Left lung (tissue), 10 donors: ENCODE data around the gene AGMAT. TPM values are rescaled to one million over a fixed set of nuclear protein-coding genes. Genes with fewer than 3 reads are reported as not detected.

Experiments used
- ATAC-seq: fragments of 200-7000 bp; cut with Tn5 transposase; one replicate; pipeline ENCODE4 v1.9.1; 2020; ENCODE audit warnings: moderate library complexity
- DNase-seq, 4 donors: peaks; one replicate each; pipeline ENCODE4 v3.0.0-alpha.2; 2013 to 2020
- H3K27ac ChIP-seq, 2 donors: fragments of 200-600 bp; sonication (generic) in 1 of 2; one replicate each; pipeline versions ENCODE4 v1.5.0 to v1.8.0; 2020 to 2021
- H3K27me3 ChIP-seq, 2 donors: fragments of 200-600 bp; sonication (generic) in 1 of 2; one replicate each; pipeline versions ENCODE4 v1.5.0 to v1.8.0; 2020 to 2021
- H3K36me3 ChIP-seq, 2 donors: fragments of 200-600 bp; sonication (generic) in 1 of 2; one replicate each; pipeline versions ENCODE4 v1.5.0 to v1.8.0; 2020 to 2021
- H3K4me1 ChIP-seq, 2 donors: fragments of 200-600 bp; one replicate each; pipeline ENCODE4 v1.8.0; 2021
- H3K4me3 ChIP-seq, 2 donors: fragments of 200-600 bp; sonication (generic) in 1 of 2; one replicate each; pipeline versions ENCODE4 v1.5.0 to v1.8.0; 2020 to 2021; ENCODE audit warnings: mild to moderate bottlenecking in 1 of 2
- H3K9me3 ChIP-seq, 2 donors: fragments of 200-600 bp; sonication (generic) in 1 of 2; one replicate each; pipeline versions ENCODE4 v1.5.0 to v1.8.0; 2020 to 2021
- CTCF ChIP-seq, 2 donors: fragments of 200-600 bp; sonication (generic) in 1 of 2; IDR thresholded peaks; one replicate each; pipeline versions ENCODE4 v1.5.0 to v1.8.0; 2021; ENCODE audit warnings: antibody characterized with exemption in 2 of 2
- intact Hi-C, 2 donors: fragments of 100-400 bp; cut with DNase I; formaldehyde crosslinking; loops; one replicate each; pipeline versions ENCODE4 v1.11.2 to v1.14.2; 2022
- polyA plus RNA-seq, 6 donors: library from polyadenylated mRNA; unstranded; fragments of 120-200 nt; gene quantifications; one replicate each; pipeline ENCODE4 v1.2.1, GENCODE V29; 2013; ENCODE audit not compliant: insufficient read length in 6 of 6
- total RNA-seq, 2 donors: library from RNA; stranded (reverse); fragmentation: NEBNext Ultra II Directional; extraction: Animal tissue kit (Norgen Biotek cat#: 25700); gene quantifications; one replicate each; pipeline ENCODE4 v1.2.1, GENCODE V29; 2021
- donor health status: DM: no; HTN: yes; CAD: no.
- donor health status: DM: no; HTN: no; CAD: no.

AGMAT gene
- total and polyA plus RNA-seq, 8 donors = 0.35 to 1.1 (median 0.72) TPM

GRCh38 chr1:15522551-15522950, 62.3 kb downstream of the AGMAT start:
- no peaks in the 10 kb centered on the region for H3K36me3 ChIP-seq
- intact Hi-C loops = no loop called here
- no peaks in the 10 kb centered on the region for H3K9me3 ChIP-seq
- H3K4me3 ChIP-seq = no peak overlapping the region
- ATAC-seq (no peak), DNase-seq (no peak)
- no peaks in the 10 kb centered on the region for H3K27me3 ChIP-seq
- no peak for TF ChIP-seq CTCF (IDR thresholded peaks at IDR 0.05)
- no peak overlapping the region for H3K27ac ChIP-seq
- peaks cover 9 to 30% of the 10 kb centered on the region in 2 donors for H3K4me1 ChIP-seq

Other genes with a start within 250 kb of the AGMAT start
- gene EFHD2, start 175.2 kb downstream of the AGMAT start, total RNA-seq = 100 to 1,000 TPM in 1 of 2 donors, 10 to 100 TPM in 1; 44.6 to 107 TPM
- gene EFHD2, start 175.2 kb downstream of the AGMAT start, polyA plus RNA-seq = 10 to 100 TPM; 11.9 to 23.3 (median 16.3) TPM
- gene CTRC, start 146.6 kb downstream of the AGMAT start, total RNA-seq = under 1 TPM in 1 of 2 donors, not detected in 1; 0.81 TPM
- under 1 TPM in 5 of 6 donors, not detected in 1; 0.07 to 0.33 (median 0.10) TPM for gene CTRC, start 146.6 kb downstream of the AGMAT start, polyA plus RNA-seq
- not detected for gene CELA2A, start 128.3 kb downstream of the AGMAT start, total RNA-seq
- gene CELA2A, start 128.3 kb downstream of the AGMAT start, polyA plus RNA-seq = under 1 TPM in 3 of 6 donors, not detected in 3; 0.34 to 0.53 (median 0.49) TPM
- gene CELA2B, start 108.9 kb downstream of the AGMAT start, total RNA-seq = under 1 TPM in 1 of 2 donors, not detected in 1; 0.63 TPM
- 1 to 10 TPM in 3 of 6 donors, under 1 TPM in 3; 0.66 to 1.7 (median 1.1) TPM for gene CELA2B, start 108.9 kb downstream of the AGMAT start, polyA plus RNA-seq
- 10 to 100 TPM in 1 of 2 donors, 1 to 10 TPM in 1; 9.8 to 12.0 TPM for gene CASP9, start 60.8 kb downstream of the AGMAT start, total RNA-seq
- gene CASP9, start 60.8 kb downstream of the AGMAT start, polyA plus RNA-seq = 10 to 100 TPM; 15.3 to 22.5 (median 19.6) TPM
- gene DNAJC16, start 58.2 kb downstream of the AGMAT start, total RNA-seq = 10 to 100 TPM; 24.3 to 26.3 TPM
- gene DNAJC16, start 58.2 kb downstream of the AGMAT start, polyA plus RNA-seq = 10 to 100 TPM; 15.9 to 21.3 (median 18.7) TPM
- gene DDI2, start 32.4 kb upstream of the AGMAT start, total RNA-seq = 10 to 100 TPM; 24.3 to 37.7 TPM
- gene DDI2, start 32.4 kb upstream of the AGMAT start, polyA plus RNA-seq = 10 to 100 TPM; 20.4 to 26.1 (median 22.4) TPM
- 10 to 100 TPM; 72.9 to 86.8 TPM for gene PLEKHM2, start 99.3 kb upstream of the AGMAT start, total RNA-seq
- 10 to 100 TPM; 51.5 to 64.3 (median 57.3) TPM for gene PLEKHM2, start 99.3 kb upstream of the AGMAT start, polyA plus RNA-seq
- 1 to 10 TPM; 1.4 to 2.6 TPM for gene SLC25A34, start 151.2 kb upstream of the AGMAT start, total RNA-seq
- 1 to 10 TPM; 3.4 to 6.2 (median 4.4) TPM for gene SLC25A34, start 151.2 kb upstream of the AGMAT start, polyA plus RNA-seq
- not detected for gene TMEM82, start 157.4 kb upstream of the AGMAT start, total RNA-seq
- under 1 TPM in 2 of 6 donors, not detected in 4; 0.14 to 0.15 TPM for gene TMEM82, start 157.4 kb upstream of the AGMAT start, polyA plus RNA-seq
- gene FBLIM1, start 173.7 kb upstream of the AGMAT start, total RNA-seq = 10 to 100 TPM; 52.3 to 57.1 TPM
- 10 to 100 TPM; 57.3 to 90.0 (median 76.3) TPM for gene FBLIM1, start 173.7 kb upstream of the AGMAT start, polyA plus RNA-seq
- gene UQCRHL, start 222.6 kb upstream of the AGMAT start, total RNA-seq = 1 to 10 TPM; 1.2 TPM
- 1 to 10 TPM; 2.1 to 3.2 (median 2.5) TPM for gene UQCRHL, start 222.6 kb upstream of the AGMAT start, polyA plus RNA-seq